Uterus (tissue), 4 donors: Measurements from ENCODE around the gene RIN2. TPM values are rescaled to one million over a fixed set of nuclear protein-coding genes. Genes with fewer than 3 reads are reported as not detected.

Experiments used
- DNase-seq, 2 donors: peaks; one replicate each; pipeline ENCODE4 v3.0.0-alpha.2; 2019 to 2020
- H3K27ac ChIP-seq, 2 donors: fragments of 200-600 bp; sonication (generic); 1 replicate in 1 of 2; 2 replicates in 1 of 2; pipeline ENCODE4 v1.5.1; 2016 to 2018
- H3K27me3 ChIP-seq, 2 donors: fragments of 200-600 bp; sonication (generic); one replicate each; pipeline ENCODE4 v1.5.1; 2018 to 2019; ENCODE audit warnings: control low read depth in 1 of 2
- H3K36me3 ChIP-seq, 2 donors: fragments of 200-600 bp; sonication (generic); one replicate each; pipeline ENCODE4 v1.5.1; 2019; ENCODE audit warnings: control low read depth in 1 of 2
- H3K4me1 ChIP-seq, 2 donors: fragments of 200-600 bp; sonication (generic); one replicate each; pipeline ENCODE4 v1.5.1; 2018 to 2019; ENCODE audit warnings: control low read depth in 1 of 2
- H3K4me3 ChIP-seq, 2 donors: fragments of 200-600 bp; sonication (generic); 1 replicate in 1 of 2; 2 replicates in 1 of 2; pipeline ENCODE4 v1.5.1; 2018 to 2019; ENCODE audit warnings: mild to moderate bottlenecking in 1 of 2
- H3K9me3 ChIP-seq, 2 donors: fragments of 200-600 bp; sonication (generic); one replicate each; pipeline ENCODE4 v1.5.1; 2019; ENCODE audit warnings: control low read depth in 1 of 2
- CTCF ChIP-seq, 4 experiments: fragments of 200-600 bp in 2 of 4; fragments of 450-650 bp in 2 of 4; sonication (generic) in 2 of 4; IDR thresholded peaks; one replicate each; pipeline ENCODE4 v1.5.1; 2016 to 2019; ENCODE audit warnings: antibody characterized with exemption in 4 of 4, mild to moderate bottlenecking in 2 of 4, moderate library complexity in 1 of 4
- POLR2A ChIP-seq, 2 donors: fragments of 450-650 bp; IDR thresholded peaks; one replicate each; pipeline ENCODE4 v1.6.1; 2016; ENCODE audit warnings: antibody characterized with exemption in 2 of 2, mild to moderate bottlenecking in 1 of 2, moderate library complexity in 1 of 2
- intact Hi-C: fragments of 100-400 bp; cut with DNase I; formaldehyde crosslinking; loops from one replicate; pipeline ENCODE4 v1.15.1; 2023; ENCODE audit warnings: low total_unique reads
- total RNA-seq, 4 donors: library from RNA; depleted of rRNA in 3 of 4; stranded (reverse); fragments of >200 nt in 3 of 4; gene quantifications; one replicate each; pipeline versions ENCODE4 v1.1.0 to v1.2.4, GENCODE V29; 2014 to 2023
- donor health status: DM: yes; HTN: yes; CAD: no.

RIN2 gene
- total RNA-seq, 4 donors from 2014 or later: 29.7 to 77.5 (median 59.6) TPM

GRCh38 chr20:19761326-19761725 lies 3.3 kb downstream of the RIN2 start:
- H3K27me3 ChIP-seq: no peaks in the 10 kb centered on the region
- peak overlapping the region in 1 of 2 donors; percentile 7 for H3K27ac ChIP-seq
- H3K9me3 ChIP-seq: no peaks in the 10 kb centered on the region
- H3K4me1 ChIP-seq: peaks cover 0 to 4% of the 10 kb centered on the region in 2 donors
- H3K36me3 ChIP-seq: no peaks in the 10 kb centered on the region
- no peak overlapping the region for H3K4me3 ChIP-seq
- TF ChIP-seq CTCF (IDR thresholded peaks at IDR 0.05): no peak
- intact Hi-C loops: no loop called here
- DNase-seq: no peak

GRCh38 chr20:19761841-19762240 lies 3.8 kb downstream of the RIN2 start:
- H3K4me1 ChIP-seq: peaks cover 0 to 3% of the 10 kb centered on the region in 2 donors
- intact Hi-C loops: no loop called here
- no peak overlapping the region for H3K27ac ChIP-seq

GRCh38 chr20:19764207-19764606 lies 6.1 kb downstream of the RIN2 start:
- TF ChIP-seq CTCF (IDR thresholded peaks at IDR 0.05) (no peak), POLR2A (IDR thresholded peaks at IDR 0.05) (no peak)
- no peak for DNase-seq
- no peaks in the 10 kb centered on the region for H3K9me3 ChIP-seq
- no peaks in the 10 kb centered on the region for H3K4me1 ChIP-seq
- no peaks in the 10 kb centered on the region for H3K27me3 ChIP-seq
- no peaks in the 10 kb centered on the region for H3K36me3 ChIP-seq
- H3K4me3 ChIP-seq: no peak overlapping the region
- no peak overlapping the region for H3K27ac ChIP-seq
- intact Hi-C loops: no loop called here

More at GRCh38 chr20:19761841-19762240, 3.8 kb downstream of the RIN2 start:
- no peaks in the 10 kb centered on the region for H3K9me3 ChIP-seq
- DNase-seq: no peak
- H3K27me3 ChIP-seq: no peaks in the 10 kb centered on the region
- H3K4me3 ChIP-seq: no peak overlapping the region
- H3K36me3 ChIP-seq: no peaks in the 10 kb centered on the region
- TF ChIP-seq POLR2A (IDR thresholded peaks at IDR 0.05): no peak
- no peak for TF ChIP-seq CTCF (IDR thresholded peaks at IDR 0.05)

- DNase-seq: no peak
- no peaks in the 10 kb centered on the region for H3K4me1 ChIP-seq
- no peaks in the 10 kb centered on the region for H3K9me3 ChIP-seq
- no peaks in the 10 kb centered on the region for H3K36me3 ChIP-seq
- no peaks in the 10 kb centered on the region for H3K27me3 ChIP-seq
- H3K4me3 ChIP-seq: no peak overlapping the region
- H3K27ac ChIP-seq: no peak overlapping the region
- intact Hi-C loops: no loop called here
- TF ChIP-seq POLR2A (IDR thresholded peaks at IDR 0.05): no peak
- TF ChIP-seq CTCF (IDR thresholded peaks at IDR 0.05): no peak
These were observed 7.2 kb downstream of the RIN2 start for GRCh38 chr20:19765266-19765665.

GRCh38 chr20:19765913-19766312 lies 7.9 kb downstream of the RIN2 start:
- no peaks in the 10 kb centered on the region for H3K27me3 ChIP-seq
- H3K9me3 ChIP-seq: no peaks in the 10 kb centered on the region
- intact Hi-C loops: no loop called here
- no peaks in the 10 kb centered on the region for H3K4me1 ChIP-seq
- no peak for DNase-seq
- no peak overlapping the region for H3K4me3 ChIP-seq
- H3K36me3 ChIP-seq: no peaks in the 10 kb centered on the region
- TF ChIP-seq POLR2A (IDR thresholded peaks at IDR 0.05) (no peak), CTCF (IDR thresholded peaks at IDR 0.05) (no peak)
- H3K27ac ChIP-seq: no peak overlapping the region
